IPS DF 6.9 (cell line): Measurements from ENCODE around the gene PLOD3.
A peak's percentile ranks its signal among the peaks of the same experiment; 100 is the strongest.
"Not testable (repeated sequence)": the region's sequence is repeated elsewhere in the genome, so short reads cannot be mapped to it uniquely, and the experiment has no call there.

Experiments used
- DNase-seq: peaks from one replicate; pipeline ENCODE4 v3.0.0-alpha.2; 2013; ENCODE audit warnings: low read depth, low spot score
- H3K27ac ChIP-seq: one replicate; pipeline ENCODE4 v1.5.1; 2013; ENCODE audit warnings: low read length, control low read depth
- H3K27me3 ChIP-seq: 2 replicates; pipeline ENCODE4 v1.6.1; 2013; ENCODE audit warnings: mild to moderate bottlenecking, low read length; ENCODE audit not compliant: control insufficient read depth, insufficient read depth
- H3K36me3 ChIP-seq: 2 replicates; pipeline ENCODE4 v1.6.1; 2013; ENCODE audit warnings: low read length; ENCODE audit not compliant: control insufficient read depth, insufficient read depth
- H3K4me1 ChIP-seq: 2 replicates; pipeline ENCODE4 v1.6.1; 2013; ENCODE audit warnings: low read length; ENCODE audit not compliant: control insufficient read depth, insufficient read depth
- H3K4me3 ChIP-seq: 2 replicates; pipeline ENCODE4 v1.5.1; 2013; ENCODE audit warnings: mild to moderate bottlenecking, low read length
- H3K9me3 ChIP-seq: 2 replicates; pipeline ENCODE4 v1.6.1; 2013; ENCODE audit warnings: low read length, inconsistent platforms; ENCODE audit not compliant: control insufficient read depth, insufficient read depth
- WGBS: extraction: QIAGEN DNeasy Blood & Tissue Kit; methylation state at CpG from one replicate; pipeline ENCODE4 v1.1.7; 2013; ENCODE audit warnings: mixed read lengths, missing lambda C conversion rate; ENCODE audit not compliant: insufficient read length, insufficient coverage; 5-methylcytosine and 5-hydroxymethylcytosine counted together

PLOD3 gene

DNA sequence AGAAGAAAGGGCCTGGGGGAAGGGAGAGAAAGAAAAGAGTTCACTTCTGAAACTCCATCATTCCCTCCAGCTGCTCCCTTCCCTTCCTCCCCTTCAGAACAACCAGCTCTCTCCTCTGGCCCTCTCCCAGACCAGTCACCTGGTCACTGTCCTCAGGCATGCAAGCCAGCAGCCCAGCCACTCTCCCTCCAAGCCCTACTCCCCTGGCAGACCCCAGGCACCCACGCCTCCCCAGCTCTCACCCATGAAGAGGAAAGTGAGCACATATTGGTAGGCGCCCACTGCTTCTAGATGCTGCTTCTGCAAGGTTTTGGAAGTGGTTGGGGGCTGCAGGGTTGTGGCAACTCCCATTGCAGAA, 16.9 kb downstream of the PLOD3 start:
- Histone ChIP-seq H3K4me3 (no peak overlapping the region), H3K27ac (no peak overlapping the region), H3K36me3 (no peaks in the 10 kb centered on the region), H3K27me3 (no peaks in the 10 kb centered on the region), H3K9me3 (no peaks in the 10 kb centered on the region), H3K4me1 (peaks cover 6% of the 10 kb centered on the region; the same call in 1 of the 2 replicates)
- no CpG with 5 or more reads among the region's 2 CpGs for WGBS
- DNase-seq = no peak

DNA sequence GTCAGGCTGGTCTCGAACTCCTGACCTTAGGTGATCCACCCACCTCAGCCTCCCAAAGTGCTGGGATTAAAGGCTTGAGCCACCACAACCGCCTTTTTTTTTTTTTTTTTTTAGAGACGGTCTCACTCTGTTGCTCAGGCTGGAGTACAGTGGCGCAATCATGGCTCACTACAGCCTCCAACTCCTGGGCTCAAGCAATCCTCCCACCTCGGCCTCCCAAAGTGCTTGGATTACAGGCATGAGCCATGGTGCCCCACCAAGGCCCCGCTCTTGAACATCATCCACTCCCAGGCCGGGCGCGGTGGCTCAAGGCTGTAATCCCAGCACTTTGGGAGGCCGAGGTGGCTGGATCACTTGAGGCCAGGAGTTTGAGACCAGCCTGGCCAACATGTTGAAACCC, 17.9 kb downstream of the PLOD3 start:
- H3K4me1 ChIP-seq, H3K27me3 ChIP-seq, H3K27ac ChIP-seq, H3K4me3 ChIP-seq, H3K9me3 ChIP-seq, DNase-seq, H3K36me3 ChIP-seq: not testable (repeated sequence)
- WGBS = no CpG with 5 or more reads among the region's 10 CpGs

DNA sequence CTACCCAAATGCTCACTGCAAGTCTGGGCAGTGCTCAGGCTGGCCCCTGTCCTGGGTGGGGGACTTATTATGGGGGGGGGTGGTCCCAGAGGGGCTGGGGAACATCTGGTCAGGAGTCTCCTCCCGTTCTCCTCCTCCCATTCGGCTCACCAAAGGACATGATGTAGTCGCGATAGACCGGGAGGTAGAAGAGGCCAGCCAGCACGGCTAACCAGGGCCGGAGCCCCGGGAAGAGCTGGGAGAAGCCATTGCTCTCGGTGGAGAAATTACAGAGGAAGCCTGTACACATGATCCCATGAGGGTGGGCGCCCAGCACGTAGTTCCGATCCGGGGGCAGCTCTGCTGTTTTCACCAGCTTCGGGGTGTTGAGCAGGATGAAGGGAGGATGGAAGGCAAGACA, 18.9 kb downstream of the PLOD3 start:
- no peak overlapping the region for H3K4me3 ChIP-seq
- no peaks in the 10 kb centered on the region for H3K27me3 ChIP-seq
- H3K27ac ChIP-seq = no peak overlapping the region
- no peaks in the 10 kb centered on the region for H3K9me3 ChIP-seq
- no peaks in the 10 kb centered on the region for H3K36me3 ChIP-seq
- DNase-seq = no peak
- WGBS = no CpG with 5 or more reads among the region's 14 CpGs
- H3K4me1 ChIP-seq = peaks cover 6% of the 10 kb centered on the region; the same call in 1 of the 2 replicates

DNA sequence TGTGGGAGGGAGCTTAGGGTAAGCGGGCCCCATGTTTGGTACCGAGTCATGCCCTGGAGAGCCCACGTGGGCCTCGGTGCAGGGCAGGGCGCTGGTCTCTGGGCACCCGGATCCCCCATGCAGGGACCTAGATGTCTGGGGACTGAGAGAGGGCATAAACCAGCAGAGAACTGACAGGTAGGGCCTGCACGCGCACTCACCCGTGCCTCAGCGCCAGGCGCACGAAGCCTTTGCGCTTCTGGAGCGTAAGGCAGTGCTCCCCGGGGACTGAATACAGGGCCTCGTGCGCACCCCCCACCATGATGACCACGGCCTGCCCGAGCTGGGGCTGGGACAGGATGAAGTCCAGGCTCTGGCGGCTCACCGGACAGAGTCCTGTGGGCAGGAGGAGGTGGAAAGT, 19.4 kb downstream of the PLOD3 start:
- no peaks in the 10 kb centered on the region for H3K27me3 ChIP-seq
- no CpG with 5 or more reads among the region's 21 CpGs for WGBS

DNA sequence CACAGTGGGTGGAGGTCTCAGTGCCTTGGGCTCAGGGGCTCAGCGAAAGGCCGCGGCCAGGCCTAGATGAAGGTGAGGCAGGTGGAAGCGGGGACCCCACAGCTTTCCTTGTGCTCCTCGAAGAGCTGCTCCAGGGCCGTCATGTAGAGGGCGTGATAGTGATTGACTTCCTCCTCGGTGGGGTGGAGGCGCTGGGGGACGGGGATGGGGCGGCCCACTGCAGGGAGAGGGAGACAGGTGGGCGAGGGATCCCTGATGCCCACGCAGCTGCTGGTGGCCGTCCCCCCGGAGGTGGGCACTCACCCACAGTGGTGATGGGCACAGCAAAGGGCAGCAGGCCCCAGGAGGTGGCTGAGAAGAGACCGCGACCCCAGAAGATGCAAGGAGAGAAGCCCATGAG, 21.5 kb downstream of the PLOD3 start:
- no peaks in the 10 kb centered on the region for H3K9me3 ChIP-seq
- no peak overlapping the region for H3K27ac ChIP-seq
- no peak overlapping the region for H3K4me3 ChIP-seq
- H3K27me3 ChIP-seq = no peaks in the 10 kb centered on the region
- no peak for DNase-seq
- H3K36me3 ChIP-seq = no peaks in the 10 kb centered on the region
- no CpG with 5 or more reads among the region's 17 CpGs for WGBS
- H3K4me1 ChIP-seq = peaks cover 4% of the 10 kb centered on the region; the same call in 1 of the 2 replicates

More for the DNA sequence above, 19.4 kb downstream of the PLOD3 start:
- Histone ChIP-seq H3K9me3 (no peaks in the 10 kb centered on the region), H3K36me3 (no peaks in the 10 kb centered on the region), H3K27ac (no peak overlapping the region), H3K4me1 (peaks cover 6% of the 10 kb centered on the region; the same call in 1 of the 2 replicates), H3K4me3 (no peak overlapping the region; the same call in 1 of the 2 replicates)
- DNase-seq = no peak

DNA sequence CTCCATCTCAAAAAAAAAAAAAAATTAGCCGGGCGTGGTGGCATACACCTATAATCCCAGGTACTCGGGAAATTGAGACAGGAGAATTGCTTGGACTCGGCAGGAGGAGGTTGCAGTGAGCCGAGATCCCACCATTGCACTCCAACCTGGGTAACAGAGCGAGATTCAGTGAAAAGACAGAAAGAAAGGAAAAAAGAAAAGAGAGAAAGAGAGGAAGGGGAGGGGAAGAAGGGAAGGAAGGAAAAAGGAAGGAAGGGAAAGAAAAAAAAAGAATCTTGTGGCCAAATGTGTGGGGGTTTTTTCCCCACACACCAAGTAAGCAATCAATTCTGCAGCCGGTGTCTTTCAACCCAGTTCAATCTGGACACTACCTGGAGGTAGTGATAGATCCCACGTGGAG, 28.3 kb downstream of the PLOD3 start:
- H3K27me3 ChIP-seq = no peaks in the 10 kb centered on the region
- H3K4me3 ChIP-seq = no peak overlapping the region
- WGBS = no CpG with 5 or more reads among the region's 8 CpGs
- H3K27ac ChIP-seq = no peak overlapping the region
- DNase-seq = no peak
- no peaks in the 10 kb centered on the region for H3K9me3 ChIP-seq
- no peaks in the 10 kb centered on the region; the same call in 1 of the 2 replicates for H3K4me1 ChIP-seq
- no peaks in the 10 kb centered on the region for H3K36me3 ChIP-seq

DNA sequence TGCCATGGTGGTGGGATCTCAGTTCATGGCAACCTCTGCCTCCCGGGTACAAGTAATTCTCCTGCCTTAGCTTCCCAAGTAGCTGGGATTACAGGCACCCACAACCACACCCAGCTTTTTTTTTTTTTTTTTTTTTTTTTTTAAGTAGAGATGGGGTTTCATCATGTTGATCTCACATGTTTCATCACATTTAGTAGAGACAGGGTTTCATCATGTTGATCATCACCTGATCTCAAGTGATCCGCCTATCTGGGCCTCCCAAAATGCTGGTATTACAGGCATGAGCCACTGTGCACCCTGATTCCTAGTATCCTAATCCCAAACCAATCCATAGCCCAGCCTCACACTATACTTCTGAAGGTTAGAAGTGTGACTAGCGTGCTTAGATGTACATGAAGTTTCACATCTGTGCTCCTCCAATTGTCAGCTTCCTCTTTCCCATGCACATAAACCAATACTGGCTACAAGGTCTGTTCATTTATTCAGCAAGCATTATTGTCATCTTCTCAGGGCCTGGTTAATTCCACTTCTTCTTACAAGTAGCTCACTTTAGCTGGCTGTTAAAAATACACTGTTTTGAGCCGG, 30.4 kb downstream of the PLOD3 start:
- Histone ChIP-seq H3K27me3 (no peaks in the 10 kb centered on the region), H3K36me3 (no peaks in the 10 kb centered on the region), H3K9me3 (no peaks in the 10 kb centered on the region), H3K4me1 (peaks cover 2% of the 10 kb centered on the region; the same call in 1 of the 2 replicates), H3K27ac (no peak overlapping the region), H3K4me3 (no peak overlapping the region)
- WGBS = no CpG with 5 or more reads among the region's 4 CpGs
- no peak for DNase-seq

DNA sequence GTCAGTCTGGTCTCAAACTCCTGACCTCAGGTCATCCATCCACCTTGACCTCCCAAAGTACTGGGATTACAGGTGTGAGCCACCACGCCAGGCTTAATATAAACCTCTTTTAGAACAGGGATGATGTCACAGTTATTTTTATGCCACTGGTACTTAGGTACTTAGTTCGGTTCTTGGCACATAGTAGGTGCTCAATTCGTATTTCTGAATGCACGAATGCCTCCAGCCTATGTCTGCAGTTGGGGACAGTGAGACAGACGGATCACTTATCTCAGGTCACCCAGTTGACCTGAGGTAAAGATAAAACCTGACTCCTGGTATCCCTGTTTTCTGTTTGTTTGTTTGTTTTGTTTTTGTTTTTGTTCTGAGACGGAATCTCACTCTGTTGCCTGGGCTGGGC, 31.2 kb downstream of the PLOD3 start:
- H3K27ac ChIP-seq = no peak overlapping the region
- WGBS = no CpG with 5 or more reads among the region's 6 CpGs

DNA sequence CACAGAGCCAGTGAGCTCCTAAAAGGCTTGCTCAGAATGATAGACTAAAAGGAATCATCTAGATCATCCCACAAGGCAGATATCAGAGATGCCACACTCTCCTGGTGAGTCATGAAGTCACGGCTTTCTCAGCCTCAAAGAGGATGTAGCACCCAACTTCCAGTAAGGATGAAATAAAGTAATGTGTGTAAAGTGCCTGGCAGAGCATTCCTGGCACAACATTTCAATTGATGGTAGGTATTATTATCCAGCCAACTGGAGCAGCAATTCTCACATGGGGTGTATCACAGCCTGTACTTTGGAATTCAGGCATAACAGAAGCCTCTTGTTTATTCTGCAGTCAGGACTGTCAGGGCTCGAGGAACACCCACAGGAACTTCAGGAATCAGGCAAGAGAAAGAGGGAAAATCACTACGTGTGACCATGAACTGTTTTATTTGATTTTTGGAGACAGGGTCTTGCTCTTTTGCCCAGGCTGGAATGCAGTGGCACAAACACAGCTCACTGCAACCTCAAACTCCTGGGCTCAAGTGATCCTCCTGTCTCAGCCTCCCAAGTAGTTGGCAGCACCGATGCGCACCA, 32.0 kb downstream of the PLOD3 start:
- Histone ChIP-seq H3K9me3 (no peaks in the 10 kb centered on the region), H3K4me1 (peaks cover 3% of the 10 kb centered on the region; the same call in 1 of the 2 replicates), H3K36me3 (no peaks in the 10 kb centered on the region), H3K27ac (no peak overlapping the region), H3K4me3 (no peak overlapping the region), H3K27me3 (peaks cover 3% of the 10 kb centered on the region; the same call in 1 of the 2 replicates)
- WGBS = no CpG with 5 or more reads among the region's 5 CpGs
- no peak for DNase-seq

More for the DNA sequence above, 31.2 kb downstream of the PLOD3 start:
- H3K27me3 ChIP-seq = no peaks in the 10 kb centered on the region
- H3K9me3 ChIP-seq = no peaks in the 10 kb centered on the region
- H3K4me1 ChIP-seq = peaks cover 2% of the 10 kb centered on the region; the same call in 1 of the 2 replicates
- DNase-seq = no peak
- no peak overlapping the region for H3K4me3 ChIP-seq
- H3K36me3 ChIP-seq = no peaks in the 10 kb centered on the region

DNA sequence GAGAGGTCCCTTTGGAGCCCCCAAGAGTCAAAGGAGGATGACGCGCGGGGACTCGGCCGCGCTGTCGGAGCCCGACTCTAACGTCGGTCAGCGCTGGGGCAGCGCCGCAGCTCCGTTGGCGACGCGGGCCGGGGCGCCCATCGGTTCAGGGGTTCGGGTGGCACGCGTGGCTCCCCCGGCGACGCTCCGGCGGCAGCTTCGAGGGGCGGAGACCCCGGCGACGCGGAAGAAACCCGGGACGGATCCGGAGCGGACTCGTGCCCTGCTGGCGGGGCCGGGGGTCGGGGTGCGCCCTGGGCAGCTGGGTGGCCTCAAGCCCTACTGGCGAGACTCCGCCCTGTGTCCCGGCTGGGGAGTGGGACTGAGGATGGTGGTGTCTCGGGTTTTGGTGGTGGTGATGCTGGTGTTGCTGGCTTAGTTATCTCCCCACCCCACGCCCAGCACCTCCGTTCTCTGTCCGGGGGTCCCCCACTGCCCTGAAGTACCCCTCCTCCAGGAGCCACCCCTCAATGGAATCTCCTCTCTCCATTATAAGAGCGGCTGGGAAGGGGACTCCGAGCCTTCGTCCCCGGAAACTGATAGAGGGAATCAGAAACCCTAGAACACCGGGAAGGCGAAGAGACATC, 37.1 kb downstream of the PLOD3 start, which contains the start of gene NAT16:
TSS of gene NAT16 (minus strand) at position 164 of the 626 bp plus-strand sequence. CDS start 5,486 bp downstream, outside the sequence.
- Histone ChIP-seq H3K4me1 (peaks cover 3% of the 10 kb centered on the region; the same call in 1 of the 2 replicates), H3K27me3 (peaks cover 18% of the 10 kb centered on the region), H3K9me3 (no peaks in the 10 kb centered on the region), H3K36me3 (peaks cover 3% of the 10 kb centered on the region; the same call in 1 of the 2 replicates), H3K27ac (no peak within 1 kb of the TSS), H3K4me3 (peak within 1 kb of the TSS; percentile 62; the same call in 1 of the 2 replicates)
- DNase-seq = no peak
- no CpG with 5 or more reads among the region's 56 CpGs for WGBS
